ENCODE data around the gene TMCC2. TPM values are rescaled to one million over a fixed set of nuclear protein-coding genes. Genes with fewer than 3 reads are reported as not detected.

The TMCC2 gene
- total and polyA plus RNA-seq, 4 donors = 0.69 to 8.2 (median 3.6) TPM

GRCh38 chr1:205249651-205250050, 21.9 kb downstream of the TMCC2 start:
- WGBS, 2 donors = 31 to 33% methylated on average over 4 of the region's 4 CpGs
- peak; percentile 36 for ATAC-seq (ENCODE audit: low FRiP score)

GRCh38 chr1:205250699-205251098, 23.0 kb downstream of the TMCC2 start:
- no peak for DNase-seq
- Histone ChIP-seq H3K36me3 (ENCODE audit: control insufficient read depth in 1 of 2, insufficient read depth in 2 of 2, low read length in 1 of 2) (no peaks in the 10 kb centered on the region), H3K27me3 (ENCODE audit: control insufficient read depth in 1 of 2, insufficient read depth in 2 of 2, low read length in 1 of 2) (no peaks in the 10 kb centered on the region), H3K4me1 (ENCODE audit: control insufficient read depth in 1 of 2, insufficient read depth in 2 of 2, low read length in 2 of 2) (no peaks in the 10 kb centered on the region), H3K9me3 (ENCODE audit: control insufficient read depth, low read length) (no peaks in the 10 kb centered on the region), H3K27ac (ENCODE audit: low read depth in 1 of 2, low read length in 2 of 2) (no peak overlapping the region), H3K4me3 (ENCODE audit: low read length in 2 of 2) (no peak overlapping the region)
- ATAC-seq (ENCODE audit: low FRiP score) = no peak
- 33 to 38% methylated on average over 6 of the region's 6 CpGs for WGBS, 2 donors
- intact Hi-C loops (cut with DNase I) = loop anchor here in 1 of 2 donors (10.0 kb wide), 1 partner anchor 266 kb away; no protein-coding TSS in a partner anchor

More at GRCh38 chr1:205249651-205250050, 21.9 kb downstream of the TMCC2 start:
- no peak overlapping the region for H3K27ac ChIP-seq (ENCODE audit: low read depth in 1 of 2, low read length in 2 of 2)
- H3K36me3 ChIP-seq (ENCODE audit: control insufficient read depth in 1 of 2, insufficient read depth in 2 of 2, low read length in 1 of 2) = no peaks in the 10 kb centered on the region
- DNase-seq = no peak
- intact Hi-C loops (cut with DNase I) = loop anchor here in 1 of 2 donors (10.0 kb wide), 1 partner anchor 265 kb away; no protein-coding TSS in a partner anchor
- H3K9me3 ChIP-seq (ENCODE audit: control insufficient read depth, low read length) = no peaks in the 10 kb centered on the region
- H3K27me3 ChIP-seq (ENCODE audit: control insufficient read depth in 1 of 2, insufficient read depth in 2 of 2, low read length in 1 of 2) = no peaks in the 10 kb centered on the region
- H3K4me3 ChIP-seq (ENCODE audit: low read length in 2 of 2) = no peak overlapping the region
- H3K4me1 ChIP-seq (ENCODE audit: control insufficient read depth in 1 of 2, insufficient read depth in 2 of 2, low read length in 2 of 2) = no peaks in the 10 kb centered on the region

- Histone ChIP-seq H3K4me1 (ENCODE audit: control insufficient read depth in 1 of 2, insufficient read depth in 2 of 2, low read length in 2 of 2) (no peaks in the 10 kb centered on the region), H3K36me3 (ENCODE audit: control insufficient read depth in 1 of 2, insufficient read depth in 2 of 2, low read length in 1 of 2) (no peaks in the 10 kb centered on the region), H3K4me3 (ENCODE audit: low read length in 2 of 2) (no peak overlapping the region), H3K27ac (ENCODE audit: low read depth in 1 of 2, low read length in 2 of 2) (peak overlapping the region in 1 of 2 donors; percentile 59), H3K9me3 (ENCODE audit: control insufficient read depth, low read length) (no peaks in the 10 kb centered on the region), H3K27me3 (ENCODE audit: control insufficient read depth in 1 of 2, insufficient read depth in 2 of 2, low read length in 1 of 2) (no peaks in the 10 kb centered on the region)
- intact Hi-C loops (cut with DNase I) = loop anchor here in 1 of 2 donors (10.0 kb wide), 1 partner anchor 267 kb away; no protein-coding TSS in a partner anchor
- ATAC-seq (ENCODE audit: low FRiP score) = no peak
- WGBS, 2 donors = 33% methylated on average over 5 of the region's 5 CpGs
- no peak for DNase-seq
These were observed 23.8 kb downstream of the TMCC2 start for GRCh38 chr1:205251576-205251975.

GRCh38 chr1:205255941-205256780, 28.4 kb downstream of the TMCC2 start:
- 19 to 21% methylated on average over 8 of the region's 8 CpGs for WGBS, 2 donors
- Histone ChIP-seq H3K4me1 (ENCODE audit: control insufficient read depth in 1 of 2, insufficient read depth in 2 of 2, low read length in 2 of 2) (no peaks in the 10 kb centered on the region), H3K27ac (ENCODE audit: low read depth in 1 of 2, low read length in 2 of 2) (peak overlapping the region in 1 of 2 donors; percentile 4), H3K9me3 (ENCODE audit: control insufficient read depth, low read length) (no peaks in the 10 kb centered on the region), H3K36me3 (ENCODE audit: control insufficient read depth in 1 of 2, insufficient read depth in 2 of 2, low read length in 1 of 2) (no peaks in the 10 kb centered on the region), H3K27me3 (ENCODE audit: control insufficient read depth in 1 of 2, insufficient read depth in 2 of 2, low read length in 1 of 2) (no peaks in the 10 kb centered on the region), H3K4me3 (ENCODE audit: low read length in 2 of 2) (no peak overlapping the region)
- ATAC-seq (ENCODE audit: low FRiP score) (peak; percentile 93), DNase-seq (peak; percentile 94 to 95)
- intact Hi-C loops (cut with DNase I) = loop anchor here (1.0 to 10.0 kb wide), 5 partner anchors 28 to 271 kb away; partner anchors contain the start of genes DSTYK (in 1 of the 2) and RBBP5 (in 1 of the 2)

GRCh38 chr1:205256951-205257625, 29.3 kb downstream of the TMCC2 start:
- DNase-seq (no peak), ATAC-seq (ENCODE audit: low FRiP score) (no peak)
- H3K4me1 ChIP-seq (ENCODE audit: control insufficient read depth in 1 of 2, insufficient read depth in 2 of 2, low read length in 2 of 2) = no peaks in the 10 kb centered on the region
- intact Hi-C loops (cut with DNase I) = loop anchor here (1.0 to 10.0 kb wide), 5 partner anchors 29 to 272 kb away; partner anchors contain the start of genes DSTYK (in 1 of the 2) and RBBP5 (in 1 of the 2)
- no peaks in the 10 kb centered on the region for H3K9me3 ChIP-seq (ENCODE audit: control insufficient read depth, low read length)
- H3K27ac ChIP-seq (ENCODE audit: low read depth in 1 of 2, low read length in 2 of 2) = no peak overlapping the region
- no peaks in the 10 kb centered on the region for H3K27me3 ChIP-seq (ENCODE audit: control insufficient read depth in 1 of 2, insufficient read depth in 2 of 2, low read length in 1 of 2)
- WGBS, 2 donors = 92 to 95% methylated on average over 19 of the region's 19 CpGs
- no peak overlapping the region for H3K4me3 ChIP-seq (ENCODE audit: low read length in 2 of 2)
- no peaks in the 10 kb centered on the region for H3K36me3 ChIP-seq (ENCODE audit: control insufficient read depth in 1 of 2, insufficient read depth in 2 of 2, low read length in 1 of 2)

GRCh38 chr1:205257735-205258134, 30.0 kb downstream of the TMCC2 start:
- Histone ChIP-seq H3K27ac (ENCODE audit: low read depth in 1 of 2, low read length in 2 of 2) (no peak overlapping the region), H3K9me3 (ENCODE audit: control insufficient read depth, low read length) (no peaks in the 10 kb centered on the region), H3K27me3 (ENCODE audit: control insufficient read depth in 1 of 2, insufficient read depth in 2 of 2, low read length in 1 of 2) (no peaks in the 10 kb centered on the region), H3K4me1 (ENCODE audit: control insufficient read depth in 1 of 2, insufficient read depth in 2 of 2, low read length in 2 of 2) (no peaks in the 10 kb centered on the region), H3K36me3 (ENCODE audit: control insufficient read depth in 1 of 2, insufficient read depth in 2 of 2, low read length in 1 of 2) (no peaks in the 10 kb centered on the region), H3K4me3 (ENCODE audit: low read length in 2 of 2) (no peak overlapping the region)
- no peak for DNase-seq
- no peak for ATAC-seq (ENCODE audit: low FRiP score)
- intact Hi-C loops (cut with DNase I) = loop anchor here (5.0 to 10.0 kb wide), 4 partner anchors 45 to 273 kb away; partner anchors contain the start of genes DSTYK (in 1 of the 2) and RBBP5 (in 1 of the 2)
- WGBS, 2 donors = 84 to 86% methylated on average over 2 of the region's 2 CpGs

- no peaks in the 10 kb centered on the region for H3K27me3 ChIP-seq (ENCODE audit: control insufficient read depth in 1 of 2, insufficient read depth in 2 of 2, low read length in 1 of 2)
- no peaks in the 10 kb centered on the region for H3K4me1 ChIP-seq (ENCODE audit: control insufficient read depth in 1 of 2, insufficient read depth in 2 of 2, low read length in 2 of 2)
- no peaks in the 10 kb centered on the region for H3K36me3 ChIP-seq (ENCODE audit: control insufficient read depth in 1 of 2, insufficient read depth in 2 of 2, low read length in 1 of 2)
- no peaks in the 10 kb centered on the region for H3K9me3 ChIP-seq (ENCODE audit: control insufficient read depth, low read length)
- no peak overlapping the region for H3K4me3 ChIP-seq (ENCODE audit: low read length in 2 of 2)
- no peak overlapping the region for H3K27ac ChIP-seq (ENCODE audit: low read depth in 1 of 2, low read length in 2 of 2)
- ATAC-seq (ENCODE audit: low FRiP score) = no peak
- WGBS, 2 donors = 79 to 80% methylated on average over 7 of the region's 7 CpGs
- no peak for DNase-seq
- intact Hi-C loops (cut with DNase I) = loop anchor here (5.0 to 10.0 kb wide), 4 partner anchors 46 to 273 kb away; partner anchors contain the start of genes DSTYK (in 1 of the 2) and RBBP5 (in 1 of the 2)
These were observed 30.5 kb downstream of the TMCC2 start for GRCh38 chr1:205258261-205258691.

- DNase-seq (no peak), ATAC-seq (ENCODE audit: low FRiP score) (no peak)
- Histone ChIP-seq H3K4me3 (ENCODE audit: low read length in 2 of 2) (no peak overlapping the region), H3K27ac (ENCODE audit: low read depth in 1 of 2, low read length in 2 of 2) (no peak overlapping the region), H3K9me3 (ENCODE audit: control insufficient read depth, low read length) (no peaks in the 10 kb centered on the region), H3K4me1 (ENCODE audit: control insufficient read depth in 1 of 2, insufficient read depth in 2 of 2, low read length in 2 of 2) (no peaks in the 10 kb centered on the region), H3K36me3 (ENCODE audit: control insufficient read depth in 1 of 2, insufficient read depth in 2 of 2, low read length in 1 of 2) (no peaks in the 10 kb centered on the region), H3K27me3 (ENCODE audit: control insufficient read depth in 1 of 2, insufficient read depth in 2 of 2, low read length in 1 of 2) (no peaks in the 10 kb centered on the region)
- intact Hi-C loops (cut with DNase I) = loop anchor here (5.0 to 10.0 kb wide), 4 partner anchors 46 to 274 kb away; partner anchors contain the start of genes DSTYK (in 1 of the 2) and RBBP5 (in 1 of the 2)
- WGBS, 2 donors = 85% methylated on average over 8 of the region's 8 CpGs
These were observed 31.0 kb downstream of the TMCC2 start for GRCh38 chr1:205258719-205259118.

Measured in aorta (tissue), 5 donors.